Peyer's patch (tissue), 4 donors: ENCODE results near the gene ITGA7. TPM values are rescaled to one million over a fixed set of nuclear protein-coding genes. Genes with fewer than 3 reads are reported as not detected.

Source experiments
- DNase-seq, 3 donors: peaks; one replicate each; pipeline ENCODE4 v3.0.0-alpha.2; 2017 to 2019
- H3K27ac ChIP-seq, 4 donors: fragments of 200-600 bp; sonication (generic); one replicate each; pipeline ENCODE4 v1.5.1; 2016 to 2019
- H3K27me3 ChIP-seq, 2 donors: fragments of 200-600 bp; sonication (generic); one replicate each; pipeline ENCODE4 v1.5.1; 2019
- H3K36me3 ChIP-seq, 3 donors: fragments of 200-600 bp; sonication (generic); one replicate each; pipeline ENCODE4 v1.5.1; 2016 to 2019
- H3K4me1 ChIP-seq, 4 donors: fragments of 200-600 bp; sonication (generic); one replicate each; pipeline ENCODE4 v1.5.1; 2016 to 2019
- H3K4me3 ChIP-seq, 4 donors: fragments of 200-600 bp; sonication (generic); 1 replicate in 3 of 4; 2 replicates in 1 of 4; pipeline ENCODE4 v1.5.1; 2016 to 2019; ENCODE audit warnings: mild to moderate bottlenecking in 1 of 4
- H3K9me3 ChIP-seq, 4 donors: fragments of 200-600 bp; sonication (generic); one replicate each; pipeline ENCODE4 v1.5.1; 2016 to 2019; ENCODE audit warnings: mild to moderate bottlenecking in 1 of 4
- CTCF ChIP-seq, 6 experiments: fragments of 450-650 bp in 4 of 6; fragments of 200-600 bp in 2 of 6; sonication (generic) in 1 of 6; IDR thresholded peaks; one replicate each; pipeline ENCODE4 v1.5.1; 2017 to 2019; ENCODE audit warnings: antibody characterized with exemption in 6 of 6, mild to moderate bottlenecking in 3 of 6, moderate library complexity in 1 of 6
- POLR2A ChIP-seq, 2 donors: fragments of 450-650 bp; IDR thresholded peaks; one replicate each; pipeline ENCODE4 v1.5.1; 2017; ENCODE audit warnings: antibody characterized with exemption in 2 of 2, mild to moderate bottlenecking in 2 of 2, moderate library complexity in 2 of 2
- total RNA-seq, 4 donors: library from RNA; depleted of rRNA; stranded (reverse); fragments of >200 nt; gene quantifications; one replicate each; pipeline ENCODE4 v1.1.0, GENCODE V29; 2016

Gene ITGA7
- total RNA-seq, 4 donors from 2014 or later, result 13.1 to 29.0 (median 27.0) TPM

- Histone ChIP-seq H3K9me3 (no peaks in the 10 kb centered on the region), H3K4me3 (peak overlapping the region; percentile 89 to 96 (median 94)), H3K36me3 (peaks cover 0 to 18% (median 0%) of the 10 kb centered on the region in 3 donors), H3K4me1 (peaks cover 3 to 40% (median 15%) of the 10 kb centered on the region in 4 donors), H3K27me3 (no peaks in the 10 kb centered on the region), H3K27ac (peak overlapping the region; percentile 94 to 99 (median 98))
- TF ChIP-seq CTCF (IDR thresholded peaks at IDR 0.05), result no peak
- TF ChIP-seq POLR2A (IDR thresholded peaks at IDR 0.05), result no peak
- peak in 2 of 3 donors; percentile 56 to 71 for DNase-seq
Observed at GRCh38 chr12:55729819-55730818, 22.4 kb upstream of the ITGA7 start.

- Histone ChIP-seq H3K27me3 (no peaks in the 10 kb centered on the region), H3K27ac (peak within 1 kb of the TSS; percentile 94 to 99 (median 98)), H3K9me3 (no peaks in the 10 kb centered on the region), H3K4me1 (peaks cover 3 to 49% (median 18%) of the 10 kb centered on the region in 4 donors), H3K4me3 (peak within 1 kb of the TSS; percentile 89 to 96 (median 94)), H3K36me3 (peaks cover 0 to 28% (median 0%) of the 10 kb centered on the region in 3 donors)
- peak; percentile 46 to 76 for TF ChIP-seq POLR2A (IDR thresholded peaks at IDR 0.05)
- TF ChIP-seq CTCF (IDR thresholded peaks at IDR 0.05), result no peak
- DNase-seq, result peak; percentile 83 to 94 (median 92)
Observed at GRCh38 chr12:55728939-55729818, 21.5 kb upstream of the ITGA7 start, which contains the start of gene CD63. TSS of gene CD63 (minus strand) at chr12:55729009. CDS start at chr12:55728341, 668 bp downstream.

GRCh38 chr12:55728186-55728938 is 20.7 kb upstream of the ITGA7 start:
- DNase-seq, result peak; percentile 60 to 83 (median 83)
- TF ChIP-seq POLR2A (IDR thresholded peaks at IDR 0.05) (no peak), CTCF (IDR thresholded peaks at IDR 0.05) (no peak)
- Histone ChIP-seq H3K27me3 (no peaks in the 10 kb centered on the region), H3K27ac (peak overlapping the region; percentile 94 to 99 (median 98)), H3K36me3 (peaks cover 0 to 34% (median 0%) of the 10 kb centered on the region in 3 donors), H3K4me3 (peak overlapping the region; percentile 89 to 96 (median 94)), H3K4me1 (peaks cover 3 to 56% (median 18%) of the 10 kb centered on the region in 4 donors), H3K9me3 (no peaks in the 10 kb centered on the region)

- Histone ChIP-seq H3K4me3 (peak overlapping the region; percentile 89 to 96 (median 94)), H3K4me1 (peaks cover 3 to 56% (median 18%) of the 10 kb centered on the region in 4 donors), H3K27me3 (no peaks in the 10 kb centered on the region), H3K27ac (peak overlapping the region; percentile 94 to 99 (median 98)), H3K36me3 (peaks cover 0 to 38% (median 0%) of the 10 kb centered on the region in 3 donors), H3K9me3 (no peaks in the 10 kb centered on the region)
- TF ChIP-seq CTCF (IDR thresholded peaks at IDR 0.05) (peak in 1 of 6 experiments; percentile 4), POLR2A (IDR thresholded peaks at IDR 0.05) (no peak)
- peak in 1 of 3 donors; percentile 70 for DNase-seq
Observed at GRCh38 chr12:55727643-55728185, 20.0 kb upstream of the ITGA7 start.
